Activated T-cell treated with anti-CD3 and anti-CD28 coated beads, Interleukin-2, amount 50 U/mL, for 1 hour (primary cell): ENCODE measurements around the gene KCNH4.
"Not testable (repeated sequence)": the region's sequence is repeated elsewhere in the genome, so short reads cannot be mapped to it uniquely, and the experiment has no call there.

ENCODE experiments used
- DNase-seq: peaks from one replicate; pipeline ENCODE4 v3.0.0-alpha.2; 2020

The KCNH4 gene

GRCh38 chr17:42193969-42194899 lies 13.3 kb upstream of the KCNH4 start, which contains the start of gene GHDC:
Gene GHDC (minus strand): TSS chr17:42194494. CDS start chr17:42193581, 913 bp downstream.
- peak; percentile 72 for DNase-seq

GRCh38 chr17:42193216-42193968 lies 12.4 kb upstream of the KCNH4 start:
- DNase-seq, result no peak

GRCh38 chr17:42192189-42193126 lies 11.5 kb upstream of the KCNH4 start:
- DNase-seq, result no peak

- no peak for DNase-seq
Observed at GRCh38 chr17:42191275-42191608, 10.3 kb upstream of the KCNH4 start.

- no peak for DNase-seq
Observed at GRCh38 chr17:42190491-42191274, 9.7 kb upstream of the KCNH4 start.

- no peak for DNase-seq
Observed at GRCh38 chr17:42189651-42189965, 8.7 kb upstream of the KCNH4 start.

- no peak for DNase-seq
Observed at GRCh38 chr17:42188749-42189650, 8.1 kb upstream of the KCNH4 start.

GRCh38 chr17:42187833-42188232 lies 6.9 kb upstream of the KCNH4 start:
- DNase-seq, result no peak

- DNase-seq, result not testable (repeated sequence)
Observed at GRCh38 chr17:42186191-42186590, 5.2 kb upstream of the KCNH4 start.

GRCh38 chr17:42185621-42185930 lies 4.6 kb upstream of the KCNH4 start:
- no peak for DNase-seq

GRCh38 chr17:42184713-42185620 lies 4.0 kb upstream of the KCNH4 start, which contains the start of gene HCRT:
Gene HCRT (minus strand): TSS chr17:42185452. CDS start chr17:42185365, 87 bp downstream.
- DNase-seq, result no peak

- DNase-seq, result peak; percentile 84
Observed at GRCh38 chr17:42183741-42184711, 3.1 kb upstream of the KCNH4 start.

GRCh38 chr17:42182927-42183734 lies 2.2 kb upstream of the KCNH4 start:
- no peak for DNase-seq

- no peak for DNase-seq
Observed at GRCh38 chr17:42181851-42182207, 887 bp upstream of the KCNH4 start.

GRCh38 chr17:42180411-42180921 lies 476 bp downstream of the KCNH4 start:
- no peak for DNase-seq

GRCh38 chr17:42179911-42180410 lies 981 bp downstream of the KCNH4 start:
- peak; percentile 35 for DNase-seq

- DNase-seq, result no peak
Observed at GRCh38 chr17:42179335-42179734, 1.6 kb downstream of the KCNH4 start.

- no peak for DNase-seq
Observed at GRCh38 chr17:42178817-42179216, 2.1 kb downstream of the KCNH4 start.
